Right atrium auricular region (tissue), 2 donors: ENCODE results near the gene GBE1. TPM values are rescaled to one million over a fixed set of nuclear protein-coding genes. Genes with fewer than 3 reads are reported as not detected.
"Not testable (repeated sequence)": the region's sequence is repeated elsewhere in the genome, so short reads cannot be mapped to it uniquely, and the experiment has no call there.

Source experiments
- DNase-seq: peaks from one replicate; pipeline ENCODE4 v3.0.0-alpha.2; 2019; ENCODE audit warnings: low spot score
- H3K27ac ChIP-seq, 2 donors: fragments of 200-600 bp; sonication (generic); 1 replicate in 1 of 2; 2 replicates in 1 of 2; pipeline ENCODE4 v1.5.1; 2016 to 2019
- H3K27me3 ChIP-seq, 2 donors: fragments of 200-600 bp; sonication (generic); one replicate each; pipeline versions ENCODE4 v1.5.1 to v1.6.0; 2017 to 2019
- H3K36me3 ChIP-seq: fragments of 200-600 bp; sonication (generic); one replicate; pipeline ENCODE4 v1.5.1; 2016
- H3K4me1 ChIP-seq, 2 donors: fragments of 200-600 bp; sonication (generic); one replicate each; pipeline versions ENCODE4 v1.5.1 to v1.6.0; 2017 to 2019
- H3K4me3 ChIP-seq, 2 donors: fragments of 200-600 bp; sonication (generic); 1 replicate in 1 of 2; 2 replicates in 1 of 2; pipeline ENCODE4 v1.5.1; 2017 to 2019; ENCODE audit warnings: mild to moderate bottlenecking in 1 of 2, moderate library complexity in 1 of 2
- H3K9me3 ChIP-seq, 2 donors: fragments of 200-600 bp; sonication (generic); one replicate each; pipeline ENCODE4 v1.5.1; 2019
- CTCF ChIP-seq, 2 donors: fragments of 200-600 bp; sonication (generic); IDR thresholded peaks; one replicate each; pipeline ENCODE4 v1.5.1; 2019; ENCODE audit warnings: antibody characterized with exemption in 2 of 2
- total RNA-seq, 2 donors: library from RNA; depleted of rRNA; stranded (reverse); fragments of >200 nt; gene quantifications; one replicate each; pipeline ENCODE4 v1.1.0, GENCODE V29; 2016

GBE1 gene
- total RNA-seq, 2 donors from 2014 or later: 52.5 to 72.6 TPM

- Histone ChIP-seq H3K27me3 (no peaks in the 10 kb centered on the region), H3K4me1 (no peaks in the 10 kb centered on the region), H3K27ac (no peak overlapping the region), H3K9me3 (no peaks in the 10 kb centered on the region), H3K36me3 (no peaks in the 10 kb centered on the region), H3K4me3 (no peak overlapping the region)
- no peak for DNase-seq
- no peak for TF ChIP-seq CTCF (IDR thresholded peaks at IDR 0.05)
These were observed 264.9 kb downstream of the GBE1 start for GRCh38 chr3:81496407-81497104.

GRCh38 chr3:81492471-81492870 is 269.0 kb downstream of the GBE1 start:
- not testable (repeated sequence) for H3K27me3 ChIP-seq, H3K4me3 ChIP-seq, DNase-seq, H3K4me1 ChIP-seq, H3K9me3 ChIP-seq, H3K36me3 ChIP-seq
- peak overlapping the region in 1 of 2 donors; percentile 64 for H3K27ac ChIP-seq

- Histone ChIP-seq H3K4me1 (peaks cover 0 to 7% of the 10 kb centered on the region in 2 donors), H3K36me3 (no peaks in the 10 kb centered on the region), H3K9me3 (no peaks in the 10 kb centered on the region), H3K27me3 (no peaks in the 10 kb centered on the region), H3K4me3 (no peak overlapping the region), H3K27ac (peak overlapping the region in 1 of 2 donors; percentile 64)
- TF ChIP-seq CTCF (IDR thresholded peaks at IDR 0.05): no peak
- no peak for DNase-seq
These were observed 269.4 kb downstream of the GBE1 start for GRCh38 chr3:81492040-81492439.

- Histone ChIP-seq H3K9me3 (no peaks in the 10 kb centered on the region), H3K27ac (peak overlapping the region in 1 of 2 donors; percentile 41), H3K4me1 (peaks cover 0 to 7% of the 10 kb centered on the region in 2 donors), H3K36me3 (no peaks in the 10 kb centered on the region), H3K27me3 (no peaks in the 10 kb centered on the region), H3K4me3 (no peak overlapping the region)
- TF ChIP-seq CTCF (IDR thresholded peaks at IDR 0.05): peak; percentile 41 to 84
- DNase-seq: peak; percentile 92
These were observed 270.7 kb downstream of the GBE1 start for GRCh38 chr3:81490541-81491288.

- Histone ChIP-seq H3K36me3 (no peaks in the 10 kb centered on the region), H3K9me3 (no peaks in the 10 kb centered on the region), H3K27me3 (no peaks in the 10 kb centered on the region), H3K4me3 (no peak overlapping the region), H3K4me1 (peaks cover 0 to 18% of the 10 kb centered on the region in 2 donors), H3K27ac (peak overlapping the region; percentile 1 to 26)
- no peak for TF ChIP-seq CTCF (IDR thresholded peaks at IDR 0.05)
- no peak for DNase-seq
These were observed 276.0 kb downstream of the GBE1 start for GRCh38 chr3:81485444-81485865.

- DNase-seq: no peak
- TF ChIP-seq CTCF (IDR thresholded peaks at IDR 0.05): no peak
- no peaks in the 10 kb centered on the region for H3K27me3 ChIP-seq
- peaks cover 0 to 18% of the 10 kb centered on the region in 2 donors for H3K4me1 ChIP-seq
- H3K4me3 ChIP-seq: no peak overlapping the region
- H3K9me3 ChIP-seq: no peaks in the 10 kb centered on the region
- H3K27ac ChIP-seq: no peak overlapping the region
- H3K36me3 ChIP-seq: no peaks in the 10 kb centered on the region
These were observed 276.9 kb downstream of the GBE1 start for GRCh38 chr3:81484520-81484919.
